ENCODE data around the gene NFU1. TPM values are rescaled to one million over a fixed set of nuclear protein-coding genes. Genes with fewer than 3 reads are reported as not detected.

The NFU1 gene
- total and polyA plus RNA-seq, 9 of the 15 experiments (the other 6 are each of a cell fraction or from before 2014, with no cell fraction given), result 33.3 to 61.8 (median 53.7) TPM

DNA sequence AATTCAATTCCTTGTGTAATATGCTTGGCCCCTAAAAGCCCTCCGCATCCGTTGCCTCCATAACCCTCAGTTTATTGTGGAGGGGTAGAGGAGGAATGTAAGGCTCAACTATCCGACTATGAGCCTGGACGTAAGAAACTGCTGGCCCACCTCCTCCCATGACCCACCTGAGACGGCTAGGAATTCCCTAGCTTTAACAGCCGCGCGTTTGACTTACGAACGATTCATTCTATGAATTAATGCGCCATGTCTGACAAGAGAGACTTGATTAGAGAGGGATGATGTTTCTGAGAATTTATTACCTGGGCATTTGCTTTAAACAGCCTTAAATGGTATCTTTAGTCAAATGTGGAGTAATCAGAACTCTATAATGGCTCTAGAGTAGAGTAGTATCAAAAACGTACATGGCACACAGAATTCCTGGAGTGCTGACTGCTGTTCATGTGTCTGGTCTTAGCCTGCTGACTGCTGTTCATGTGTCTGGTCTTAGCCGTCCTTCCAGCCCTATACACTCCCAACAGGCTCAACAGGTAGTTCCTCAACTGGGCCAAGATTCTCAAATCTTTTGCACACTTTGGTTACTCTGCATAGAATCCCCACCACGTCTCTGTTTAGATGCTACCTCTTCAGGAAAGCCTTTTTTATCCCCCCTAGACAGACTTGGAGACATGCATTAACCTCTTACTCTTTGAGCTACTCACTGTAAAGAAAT, 49.3 kb downstream of the NFU1 start (continued):
- TF ChIP-seq, protein P1, sequence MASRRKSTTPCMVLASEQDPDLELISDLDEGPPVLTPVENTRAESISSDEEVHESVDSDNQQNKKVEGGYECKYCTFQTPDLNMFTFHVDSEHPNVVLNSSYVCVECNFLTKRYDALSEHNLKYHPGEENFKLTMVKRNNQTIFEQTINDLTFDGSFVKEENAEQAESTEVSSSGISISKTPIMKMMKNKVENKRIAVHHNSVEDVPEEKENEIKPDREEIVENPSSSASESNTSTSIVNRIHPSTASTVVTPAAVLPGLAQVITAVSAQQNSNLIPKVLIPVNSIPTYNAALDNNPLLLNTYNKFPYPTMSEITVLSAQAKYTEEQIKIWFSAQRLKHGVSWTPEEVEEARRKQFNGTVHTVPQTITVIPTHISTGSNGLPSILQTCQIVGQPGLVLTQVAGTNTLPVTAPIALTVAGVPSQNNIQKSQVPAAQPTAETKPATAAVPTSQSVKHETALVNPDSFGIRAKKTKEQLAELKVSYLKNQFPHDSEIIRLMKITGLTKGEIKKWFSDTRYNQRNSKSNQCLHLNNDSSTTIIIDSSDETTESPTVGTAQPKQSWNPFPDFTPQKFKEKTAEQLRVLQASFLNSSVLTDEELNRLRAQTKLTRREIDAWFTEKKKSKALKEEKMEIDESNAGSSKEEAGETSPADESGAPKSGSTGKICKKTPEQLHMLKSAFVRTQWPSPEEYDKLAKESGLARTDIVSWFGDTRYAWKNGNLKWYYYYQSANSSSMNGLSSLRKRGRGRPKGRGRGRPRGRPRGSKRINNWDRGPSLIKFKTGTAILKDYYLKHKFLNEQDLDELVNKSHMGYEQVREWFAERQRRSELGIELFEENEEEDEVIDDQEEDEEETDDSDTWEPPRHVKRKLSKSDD (conservative IDR thresholded peaks at IDR 0.05; ENCODE audit: low read length), result no peak
- TF ChIP-seq POLR2B (IDR thresholded peaks at IDR 0.05; ENCODE audit: low read depth, partially characterized antibody) (no peak), TEAD2 (tag; IDR thresholded peaks at IDR 0.05) (0 out of 2 replicates have a peak, but pooled peaks have one; percentile 51)
- TF ChIP-seq, protein P2, sequence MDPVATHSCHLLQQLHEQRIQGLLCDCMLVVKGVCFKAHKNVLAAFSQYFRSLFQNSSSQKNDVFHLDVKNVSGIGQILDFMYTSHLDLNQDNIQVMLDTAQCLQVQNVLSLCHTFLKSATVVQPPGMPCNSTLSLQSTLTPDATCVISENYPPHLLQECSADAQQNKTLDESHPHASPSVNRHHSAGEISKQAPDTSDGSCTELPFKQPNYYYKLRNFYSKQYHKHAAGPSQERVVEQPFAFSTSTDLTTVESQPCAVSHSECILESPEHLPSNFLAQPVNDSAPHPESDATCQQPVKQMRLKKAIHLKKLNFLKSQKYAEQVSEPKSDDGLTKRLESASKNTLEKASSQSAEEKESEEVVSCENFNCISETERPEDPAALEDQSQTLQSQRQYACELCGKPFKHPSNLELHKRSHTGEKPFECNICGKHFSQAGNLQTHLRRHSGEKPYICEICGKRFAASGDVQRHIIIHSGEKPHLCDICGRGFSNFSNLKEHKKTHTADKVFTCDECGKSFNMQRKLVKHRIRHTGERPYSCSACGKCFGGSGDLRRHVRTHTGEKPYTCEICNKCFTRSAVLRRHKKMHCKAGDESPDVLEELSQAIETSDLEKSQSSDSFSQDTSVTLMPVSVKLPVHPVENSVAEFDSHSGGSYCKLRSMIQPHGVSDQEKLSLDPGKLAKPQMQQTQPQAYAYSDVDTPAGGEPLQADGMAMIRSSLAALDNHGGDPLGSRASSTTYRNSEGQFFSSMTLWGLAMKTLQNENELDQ (CRISPR knock-in tag; IDR thresholded peaks at IDR 0.05; ENCODE audit: borderline replicate concordance), result no peak
- TF ChIP-seq, protein P3, sequence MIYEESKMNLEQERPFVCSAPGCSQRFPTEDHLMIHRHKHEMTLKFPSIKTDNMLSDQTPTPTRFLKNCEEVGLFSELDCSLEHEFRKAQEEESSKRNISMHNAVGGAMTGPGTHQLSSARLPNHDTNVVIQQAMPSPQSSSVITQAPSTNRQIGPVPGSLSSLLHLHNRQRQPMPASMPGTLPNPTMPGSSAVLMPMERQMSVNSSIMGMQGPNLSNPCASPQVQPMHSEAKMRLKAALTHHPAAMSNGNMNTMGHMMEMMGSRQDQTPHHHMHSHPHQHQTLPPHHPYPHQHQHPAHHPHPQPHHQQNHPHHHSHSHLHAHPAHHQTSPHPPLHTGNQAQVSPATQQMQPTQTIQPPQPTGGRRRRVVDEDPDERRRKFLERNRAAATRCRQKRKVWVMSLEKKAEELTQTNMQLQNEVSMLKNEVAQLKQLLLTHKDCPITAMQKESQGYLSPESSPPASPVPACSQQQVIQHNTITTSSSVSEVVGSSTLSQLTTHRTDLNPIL (CRISPR knock-in tag; IDR thresholded peaks at IDR 0.05), result no peak

Data from K562 (cell line).